Activated CD4-positive, alpha-beta T cell treated with anti-CD3 and anti-CD28 coated beads, Interleukin-2, amount 10 ng/mL, durations not matched to agents 7 days and 5 days (primary cell): ENCODE data around the gene CASZ1. TPM values are rescaled to one million over a fixed set of nuclear protein-coding genes. Genes with fewer than 3 reads are reported as not detected.

Source experiments
- CTCF ChIA-PET: fragments of 350-600 bp; sonication (Branson Sonifier 250); formaldehyde crosslinking; loops from one replicate; lab custom pipeline; 2021; ENCODE audit warnings: antibody characterized with exemption; lab: Charles Lee
- POLR2A ChIA-PET: fragments of 350-600 bp; sonication (Branson Sonifier 250); formaldehyde crosslinking; loops from one replicate; lab custom pipeline; 2021; ENCODE audit warnings: antibody characterized with exemption; lab: Charles Lee
- DNase-seq: peaks from one replicate; pipeline ENCODE4 v3.0.0-alpha.2; 2020
- H3K27ac Mint-ChIP-seq: one replicate; pipeline ENCODE4 v1.8.0; 2021; ENCODE audit warnings: mild to moderate bottlenecking, moderate library complexity, mixed read lengths
- H3K27me3 Mint-ChIP-seq: one replicate; pipeline ENCODE4 v1.8.0; 2021; ENCODE audit warnings: mixed read lengths
- H3K36me3 Mint-ChIP-seq: one replicate; pipeline ENCODE4 v1.8.0; 2021; ENCODE audit warnings: low read depth, mixed read lengths
- H3K4me1 Mint-ChIP-seq: one replicate; pipeline ENCODE4 v1.8.0; 2021; ENCODE audit warnings: mixed read lengths
- H3K4me3 Mint-ChIP-seq: one replicate; pipeline ENCODE4 v1.8.0; 2021; ENCODE audit warnings: mild to moderate bottlenecking, moderate library complexity, mixed read lengths
- H3K9me3 Mint-ChIP-seq: one replicate; pipeline ENCODE4 v1.8.0; 2021; ENCODE audit warnings: mixed read lengths
- total RNA-seq, 2 experiments: library from RNA; stranded (reverse); gene quantifications; one replicate each; pipeline ENCODE4 v1.2.3, GENCODE V29; 2021

CASZ1 gene
- total RNA-seq, 2 experiments from 2014 or later: 7.6 to 9.8 TPM

DNA sequence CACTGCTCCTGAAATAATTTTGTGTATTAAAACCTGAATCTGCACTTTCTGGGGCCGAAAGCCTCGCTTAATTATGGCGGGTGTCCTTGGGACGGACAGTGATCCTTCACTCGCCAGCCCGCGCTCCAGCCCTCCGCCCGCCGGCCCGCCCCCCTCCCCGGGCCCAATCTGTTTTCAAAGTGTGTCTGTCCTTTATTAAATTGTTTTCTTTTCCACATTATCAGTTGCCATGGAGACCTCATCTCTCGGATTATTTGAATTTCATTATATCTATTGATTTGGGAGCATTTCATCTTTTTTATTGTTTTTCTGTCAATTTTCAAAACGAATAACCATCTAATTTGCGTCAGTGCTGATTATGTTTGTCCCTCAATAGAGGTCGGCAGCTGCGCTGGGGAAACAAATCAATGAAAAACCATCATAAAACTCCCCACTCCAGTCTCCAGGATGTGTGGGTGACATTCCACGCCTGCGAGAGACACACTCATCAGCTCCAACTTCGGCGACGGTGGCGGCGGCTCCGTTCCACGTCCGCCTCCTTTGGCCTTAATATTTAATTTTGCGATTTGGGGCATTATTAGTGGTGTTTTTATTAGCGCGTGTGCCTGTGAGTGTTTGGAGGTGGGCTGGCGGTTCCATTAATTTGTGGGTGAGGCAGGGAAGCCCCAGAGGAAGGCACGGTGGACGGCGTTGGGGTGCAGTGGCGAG, 123.9 kb downstream of the CASZ1 start:
- Mint-ChIP-seq H3K4me1 (peaks cover 2% of the 10 kb centered on the region), H3K36me3 (no peaks in the 10 kb centered on the region), H3K27me3 (no peaks in the 10 kb centered on the region), H3K9me3 (no peaks in the 10 kb centered on the region), H3K27ac (no peak overlapping the region), H3K4me3 (no peak overlapping the region)
- DNase-seq: no peak
- ChIA-PET CTCF (interaction anchor here (0.8 kb wide), 1 partner anchor 297 kb away, joined by 3 read pairs; no protein-coding TSS in a partner anchor), POLR2A (no interaction called here)

DNA sequence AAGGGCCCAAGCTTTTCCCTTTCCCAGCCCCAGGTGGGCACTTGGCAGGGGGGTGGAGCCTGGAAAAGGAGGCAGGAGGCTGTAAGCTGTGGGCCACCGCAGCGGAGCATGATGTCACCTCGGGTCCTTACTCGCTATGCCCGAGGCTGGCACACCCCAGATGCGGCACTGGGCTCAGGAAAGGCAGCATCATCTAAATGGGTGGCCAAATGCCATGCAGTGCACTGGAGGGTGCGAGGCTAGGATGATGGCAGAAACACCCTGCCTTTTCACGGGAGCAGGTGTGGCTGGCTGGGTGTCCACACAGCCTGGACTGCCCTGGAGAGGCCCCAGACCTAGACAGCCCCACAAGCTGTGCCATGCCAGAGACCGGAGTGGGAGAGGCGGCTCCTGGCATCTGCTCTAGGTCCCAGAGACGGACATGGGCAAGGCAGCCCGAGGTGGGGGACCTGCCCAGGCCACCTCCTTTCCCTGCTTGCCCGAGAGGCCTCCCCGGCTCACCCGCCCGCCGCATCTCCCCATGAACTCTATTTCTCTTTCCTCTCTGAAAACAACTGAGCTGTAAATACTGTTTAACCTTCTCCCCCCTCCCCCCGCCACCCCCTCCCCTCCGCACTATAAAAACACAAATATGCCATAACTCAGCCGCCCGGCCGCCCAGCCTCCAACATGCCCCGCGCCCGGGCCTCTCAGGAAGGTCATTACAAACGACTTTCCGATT, 124.7 kb downstream of the CASZ1 start:
- Mint-ChIP-seq H3K4me1 (peaks cover 2% of the 10 kb centered on the region), H3K27me3 (no peaks in the 10 kb centered on the region), H3K36me3 (no peaks in the 10 kb centered on the region), H3K9me3 (no peaks in the 10 kb centered on the region), H3K27ac (no peak overlapping the region), H3K4me3 (no peak overlapping the region)
- ChIA-PET POLR2A (no interaction called here), CTCF (no interaction called here)
- DNase-seq: no peak

DNA sequence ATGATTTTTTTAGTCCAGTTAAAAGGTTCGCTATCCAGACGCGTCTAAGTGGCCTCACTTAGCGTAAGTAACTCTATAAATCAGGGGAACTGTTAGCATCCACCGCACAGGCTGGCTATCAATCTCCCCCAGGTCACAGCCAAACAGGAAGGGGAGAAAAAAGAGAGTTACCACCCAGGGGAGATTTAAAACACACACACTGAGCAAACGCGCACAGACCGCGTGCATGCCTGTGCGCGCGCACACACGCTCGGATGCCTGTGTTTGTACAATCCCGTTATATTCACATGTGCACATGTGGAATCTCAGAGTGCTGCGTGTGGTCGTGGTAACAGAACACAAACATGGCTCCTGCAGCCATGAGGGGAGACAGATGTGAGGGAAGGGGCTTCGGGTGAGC, 125.4 kb downstream of the CASZ1 start:
- H3K4me1 Mint-ChIP-seq: peaks cover under 1% of the 10 kb centered on the region
- no peak overlapping the region for H3K27ac Mint-ChIP-seq
- H3K27me3 Mint-ChIP-seq: no peaks in the 10 kb centered on the region
- CTCF ChIA-PET: no interaction called here
- H3K4me3 Mint-ChIP-seq: no peak overlapping the region
- DNase-seq: no peak
- POLR2A ChIA-PET: no interaction called here
- H3K9me3 Mint-ChIP-seq: no peaks in the 10 kb centered on the region
- H3K36me3 Mint-ChIP-seq: no peaks in the 10 kb centered on the region

DNA sequence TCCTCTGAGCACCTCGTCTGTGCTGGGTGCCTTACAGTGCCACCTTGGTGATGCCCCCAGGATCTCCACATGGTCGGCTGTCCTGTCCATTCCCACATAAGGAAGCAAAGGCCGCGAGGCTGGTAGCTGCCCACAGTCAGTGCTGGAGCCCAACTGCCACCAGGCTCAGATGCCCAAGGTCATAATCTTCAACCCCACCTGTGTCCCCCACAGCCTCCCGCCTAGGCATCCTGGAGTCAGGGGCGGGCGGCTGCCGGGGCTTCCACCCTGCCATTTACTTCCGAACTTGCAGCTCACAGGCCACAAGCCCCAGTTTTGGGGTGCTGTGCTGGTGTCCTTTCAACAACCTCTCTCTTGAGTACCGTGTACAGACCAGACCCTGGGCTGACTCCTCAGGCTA, 126.3 kb downstream of the CASZ1 start:
- H3K36me3 Mint-ChIP-seq: no peaks in the 10 kb centered on the region
- no peaks in the 10 kb centered on the region for H3K27me3 Mint-ChIP-seq
- no peaks in the 10 kb centered on the region for H3K9me3 Mint-ChIP-seq
- no peak overlapping the region for H3K27ac Mint-ChIP-seq
- H3K4me1 Mint-ChIP-seq: no peaks in the 10 kb centered on the region
- CTCF ChIA-PET: no interaction called here
- no peak overlapping the region for H3K4me3 Mint-ChIP-seq
- POLR2A ChIA-PET: no interaction called here
- no peak for DNase-seq

DNA sequence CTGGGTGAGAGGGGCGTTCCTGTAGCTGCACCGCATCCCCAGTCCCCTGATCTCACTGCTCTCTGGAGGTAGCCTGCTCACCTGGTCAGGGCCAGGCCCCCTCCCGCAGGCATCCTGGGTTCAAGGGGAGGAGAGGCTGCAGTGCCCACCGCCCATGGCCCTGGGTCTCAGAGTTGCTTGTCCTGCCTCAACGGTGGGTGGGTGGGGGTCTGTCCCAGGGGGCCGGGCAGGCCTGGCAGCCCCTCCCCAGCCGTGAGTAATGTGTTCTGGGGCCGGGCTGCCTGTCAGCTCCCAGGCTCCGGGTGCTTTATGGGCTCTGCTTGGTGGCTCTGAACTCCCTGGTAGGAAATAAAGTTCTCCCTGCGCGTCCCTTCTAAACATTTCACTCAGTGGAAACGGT, 126.9 kb downstream of the CASZ1 start:
- no peak overlapping the region for H3K4me3 Mint-ChIP-seq

DNA sequence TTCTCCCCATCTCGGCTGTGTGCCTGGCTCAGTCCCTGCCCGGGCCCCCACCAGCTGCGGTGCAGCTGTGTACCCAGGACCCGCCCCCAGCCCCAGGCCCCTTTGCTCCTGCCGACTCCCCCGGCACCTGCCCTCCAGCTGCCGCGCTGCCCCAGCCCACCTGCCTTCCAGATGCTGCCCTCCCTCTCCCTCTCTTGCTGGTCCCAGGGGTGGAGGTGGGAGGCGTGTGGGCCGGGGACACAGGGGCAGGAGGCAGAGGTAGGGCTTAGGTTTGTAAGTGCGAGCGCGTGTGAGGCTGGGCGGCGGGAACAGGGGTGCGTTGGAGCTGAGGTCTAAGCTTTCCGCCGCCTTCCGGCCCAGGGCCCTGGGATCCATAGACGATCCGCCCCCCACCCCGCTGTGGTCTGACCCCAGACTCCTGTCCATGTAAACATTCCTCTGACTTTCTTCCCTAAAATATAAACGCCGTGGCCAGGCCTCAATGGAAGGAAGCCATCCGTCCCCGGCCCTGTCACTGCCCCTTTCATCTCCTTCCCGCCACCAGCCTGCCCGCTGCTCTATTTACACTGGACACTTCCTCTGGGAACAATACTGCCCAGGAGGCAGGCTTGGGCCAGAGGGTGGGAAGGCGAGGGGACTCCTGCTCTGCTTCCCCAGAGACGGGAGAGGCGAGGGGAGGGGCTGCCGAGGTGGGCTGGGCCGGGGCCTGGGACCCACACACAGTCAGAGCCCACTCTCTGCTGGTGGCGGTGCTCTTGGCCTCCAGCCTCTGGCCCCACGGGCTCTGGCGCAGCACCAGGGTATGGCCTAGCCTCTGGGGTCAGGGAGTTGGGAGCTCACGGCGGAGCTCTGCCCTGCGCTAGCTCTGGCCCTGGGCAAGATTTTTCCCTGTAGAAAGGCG, 128.3 kb downstream of the CASZ1 start:
- Mint-ChIP-seq H3K27ac (no peak overlapping the region), H3K27me3 (no peaks in the 10 kb centered on the region), H3K9me3 (no peaks in the 10 kb centered on the region), H3K4me1 (no peaks in the 10 kb centered on the region), H3K4me3 (no peak overlapping the region), H3K36me3 (no peaks in the 10 kb centered on the region)
- ChIA-PET POLR2A (interaction anchor here (0.6 kb wide), 1 partner anchor 115 kb away, joined by 4 read pairs; no protein-coding TSS in a partner anchor), CTCF (no interaction called here)
- DNase-seq: no peak

More for the DNA sequence above, 126.9 kb downstream of the CASZ1 start:
- H3K4me1 Mint-ChIP-seq: no peaks in the 10 kb centered on the region
- no peaks in the 10 kb centered on the region for H3K27me3 Mint-ChIP-seq
- DNase-seq: no peak
- no peaks in the 10 kb centered on the region for H3K9me3 Mint-ChIP-seq
- POLR2A ChIA-PET: no interaction called here
- no peaks in the 10 kb centered on the region for H3K36me3 Mint-ChIP-seq
- CTCF ChIA-PET: no interaction called here
- H3K27ac Mint-ChIP-seq: no peak overlapping the region

DNA sequence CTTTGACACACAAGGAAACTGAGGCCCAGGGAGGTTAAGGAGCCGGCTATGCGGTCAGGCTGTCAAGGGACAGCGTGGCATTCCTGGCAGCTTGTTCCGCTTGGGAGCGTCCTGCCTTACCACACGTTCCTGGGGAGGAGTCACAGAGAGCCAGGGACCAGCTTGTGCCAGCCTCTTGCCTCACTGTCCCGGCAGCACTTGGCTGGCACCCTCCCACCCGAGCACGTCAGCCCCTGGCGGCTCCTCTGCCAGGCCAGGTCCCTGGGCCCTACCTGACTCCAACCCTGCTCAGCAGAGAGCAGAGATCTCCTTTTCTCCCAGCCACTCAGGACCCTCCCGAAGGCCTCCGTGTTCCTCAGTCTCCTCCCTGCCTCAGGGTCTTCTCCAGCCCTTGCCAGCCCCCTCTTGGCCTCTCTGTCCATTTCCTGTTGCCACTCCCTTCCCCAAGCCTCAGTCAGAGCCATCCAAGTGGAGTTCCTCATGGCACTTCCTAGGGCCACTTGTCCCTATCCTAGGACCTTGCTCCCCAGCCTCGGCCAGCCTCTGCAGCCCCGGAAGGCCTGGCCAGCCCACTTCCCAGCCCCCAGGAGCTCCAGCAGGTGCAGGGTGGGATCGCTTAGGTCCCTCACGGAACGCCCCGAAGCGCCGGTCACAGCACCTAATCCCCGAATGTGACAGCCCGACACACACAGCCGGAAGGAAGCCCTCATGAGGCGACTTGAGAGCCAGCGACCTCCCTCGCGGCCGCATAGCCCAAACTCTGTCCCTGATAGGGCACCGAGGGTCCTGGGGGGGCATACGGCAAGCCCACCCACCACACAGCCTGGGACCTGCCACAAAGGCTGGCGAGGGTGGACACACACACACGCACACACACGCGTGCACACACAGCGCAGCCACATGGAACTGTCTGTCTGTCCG, 130.3 kb downstream of the CASZ1 start:
- H3K27ac Mint-ChIP-seq: no peak overlapping the region
- H3K9me3 Mint-ChIP-seq: no peaks in the 10 kb centered on the region
- no peaks in the 10 kb centered on the region for H3K36me3 Mint-ChIP-seq
- no peaks in the 10 kb centered on the region for H3K4me1 Mint-ChIP-seq
- DNase-seq: no peak
- ChIA-PET CTCF (no interaction called here), POLR2A (no interaction called here)
- H3K27me3 Mint-ChIP-seq: no peaks in the 10 kb centered on the region
- H3K4me3 Mint-ChIP-seq: no peak overlapping the region

DNA sequence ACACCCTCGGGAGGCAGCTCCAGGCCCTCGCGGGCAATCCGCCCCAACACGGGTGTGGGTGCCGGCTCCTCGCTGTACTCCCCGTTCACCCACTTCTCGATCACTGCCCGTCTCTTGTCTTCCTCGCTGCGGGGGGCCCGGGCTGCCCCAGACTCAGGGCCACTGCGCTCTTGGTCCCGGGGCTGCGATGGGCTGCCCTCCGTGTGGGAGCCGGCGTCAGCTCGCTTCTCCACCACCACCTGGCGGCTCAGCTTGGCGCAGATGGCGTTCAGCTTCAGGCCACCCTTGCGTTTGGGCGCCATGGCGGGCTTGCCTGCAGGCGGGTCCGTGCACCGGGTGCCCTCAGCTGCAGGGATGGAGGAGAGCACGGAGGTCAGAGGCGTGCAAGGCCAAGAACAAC, 131.2 kb downstream of the CASZ1 start:
- Mint-ChIP-seq H3K9me3 (no peaks in the 10 kb centered on the region), H3K4me3 (no peak overlapping the region), H3K36me3 (no peaks in the 10 kb centered on the region), H3K27ac (no peak overlapping the region), H3K4me1 (no peaks in the 10 kb centered on the region), H3K27me3 (no peaks in the 10 kb centered on the region)
- ChIA-PET POLR2A (no interaction called here), CTCF (no interaction called here)
- no peak for DNase-seq

DNA sequence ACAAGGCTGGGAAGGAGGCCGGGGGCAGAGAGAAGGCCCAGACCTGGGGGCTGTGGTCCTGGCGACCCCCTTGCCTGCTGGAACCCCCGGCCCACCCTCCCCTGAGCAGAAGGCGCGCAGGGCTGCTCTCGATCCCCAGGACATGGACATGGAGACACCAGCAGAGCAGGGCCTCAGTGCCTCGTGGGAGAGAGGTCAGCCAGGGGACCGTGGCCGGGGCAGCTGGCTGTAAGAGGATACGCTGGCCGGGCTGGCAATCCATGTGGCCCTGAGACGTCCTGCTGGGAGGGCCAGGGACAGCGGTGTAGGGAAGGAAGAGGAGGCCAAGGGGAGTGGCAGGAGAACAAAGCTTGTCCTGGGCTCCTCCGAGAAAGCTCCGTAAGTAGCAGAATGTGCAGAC, 132.2 kb downstream of the CASZ1 start:
- Mint-ChIP-seq H3K36me3 (no peaks in the 10 kb centered on the region), H3K27me3 (no peaks in the 10 kb centered on the region), H3K4me3 (no peak overlapping the region), H3K4me1 (no peaks in the 10 kb centered on the region), H3K27ac (no peak overlapping the region), H3K9me3 (no peaks in the 10 kb centered on the region)
- POLR2A ChIA-PET: no interaction called here
- CTCF ChIA-PET: interaction anchor here (0.7 kb wide), 1 partner anchor 114 kb away, joined by 3 read pairs; no protein-coding TSS in a partner anchor
- no peak for DNase-seq

DNA sequence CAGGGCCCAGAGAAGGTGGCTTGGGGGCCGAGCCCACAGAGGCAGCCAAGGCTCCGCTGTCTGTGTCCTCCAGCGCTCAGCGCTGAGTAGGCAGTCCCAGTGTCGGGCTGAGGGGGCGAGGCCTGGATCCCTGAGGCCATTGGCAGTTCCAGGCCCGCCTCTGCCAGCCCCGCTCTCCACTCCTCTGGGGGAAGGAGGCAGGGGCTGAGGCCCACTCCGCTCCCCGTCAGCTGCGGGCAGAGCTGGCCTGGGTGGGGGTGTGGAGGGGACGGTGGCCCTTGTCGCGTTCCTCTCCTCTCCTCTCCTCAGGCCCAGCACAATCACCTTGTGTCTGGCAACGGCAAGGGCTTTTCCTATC, 132.8 kb downstream of the CASZ1 start:
- CTCF ChIA-PET: no interaction called here
- Mint-ChIP-seq H3K27ac (no peak overlapping the region), H3K4me3 (no peak overlapping the region), H3K36me3 (no peaks in the 10 kb centered on the region), H3K9me3 (no peaks in the 10 kb centered on the region), H3K4me1 (no peaks in the 10 kb centered on the region), H3K27me3 (no peaks in the 10 kb centered on the region)
- POLR2A ChIA-PET: no interaction called here
- no peak for DNase-seq

DNA sequence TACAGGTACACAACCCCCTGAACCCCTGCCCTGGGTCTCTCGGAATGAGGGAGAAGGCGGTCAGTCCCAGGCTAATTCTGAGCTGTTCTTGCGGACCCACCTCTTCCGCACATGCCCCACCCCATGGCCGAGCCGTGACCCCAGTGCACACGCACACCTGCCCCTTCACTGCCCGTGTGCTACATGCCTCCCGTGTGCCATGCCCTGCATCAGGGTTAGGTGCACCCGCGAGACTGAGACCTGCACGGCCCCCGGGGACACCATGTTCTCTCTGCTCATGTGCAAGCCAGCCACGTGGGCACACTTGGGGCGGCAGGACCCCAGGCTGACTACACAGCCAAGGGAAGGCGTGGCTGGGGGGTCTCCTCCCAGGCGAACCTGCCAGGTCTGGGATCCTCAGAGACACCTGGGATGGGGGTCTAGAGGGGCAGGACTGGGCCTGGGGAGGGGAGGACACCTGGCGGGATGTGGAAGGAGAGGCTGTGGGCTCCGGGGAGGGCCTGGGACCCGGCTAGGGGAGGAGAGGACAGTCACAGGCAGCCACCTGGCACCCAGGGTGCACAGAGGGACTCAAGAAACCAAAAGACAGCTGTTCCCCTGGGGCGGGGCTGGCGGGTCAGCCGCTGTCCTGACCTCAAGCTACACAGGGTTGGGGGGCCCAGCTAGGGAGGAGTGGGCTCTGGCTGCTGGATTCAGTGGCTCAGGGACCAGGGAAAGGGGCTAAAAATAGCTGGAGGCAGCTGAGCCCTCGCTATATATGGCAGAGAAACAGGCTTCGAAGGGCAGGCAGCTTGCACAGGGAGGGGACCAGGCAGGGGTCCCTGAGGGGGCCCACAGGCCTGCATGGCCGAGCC, 133.4 kb downstream of the CASZ1 start:
- ChIA-PET CTCF (no interaction called here), POLR2A (no interaction called here)
- no peak for DNase-seq

More for the DNA sequence above, 133.4 kb downstream of the CASZ1 start:
- no peaks in the 10 kb centered on the region for H3K9me3 Mint-ChIP-seq
- no peaks in the 10 kb centered on the region for H3K27me3 Mint-ChIP-seq
- no peak overlapping the region for H3K27ac Mint-ChIP-seq
- H3K4me1 Mint-ChIP-seq: no peaks in the 10 kb centered on the region
- no peak overlapping the region for H3K4me3 Mint-ChIP-seq
- H3K36me3 Mint-ChIP-seq: no peaks in the 10 kb centered on the region
